D721Med (cell line): ENCODE results near the gene TPP1.

Source experiments
- DNase-seq: peaks from one replicate; pipeline ENCODE4 v3.0.0; 2011; ENCODE audit warnings: low spot score; ENCODE audit not compliant: insufficient read length
- FAIRE-seq: peaks from 2 replicates; lab custom pipeline; 2011; peaks lifted over from hg19 to GRCh38; lab: Jason Lieb, UNC
- CTCF ChIP-seq: IDR thresholded peaks from 2 replicates; pipeline ENCODE4 v1.5.1; 2012; ENCODE audit warnings: mild to moderate bottlenecking, control low read depth; ENCODE audit not compliant: insufficient read depth; ENCODE audit errors: missing control alignments

Gene TPP1

GRCh38 chr11:6658647-6659046 lies 39.4 kb upstream of the TPP1 start:
- no peak for FAIRE-seq
- no peak for TF ChIP-seq CTCF
- DNase-seq, result no peak

- no peak for FAIRE-seq
- DNase-seq, result no peak
- no peak for TF ChIP-seq CTCF
Observed at GRCh38 chr11:6657346-6657745, 38.1 kb upstream of the TPP1 start.

- DNase-seq (no peak), FAIRE-seq (no peak)
- no peak for TF ChIP-seq CTCF
Observed at GRCh38 chr11:6656936-6657335, 37.7 kb upstream of the TPP1 start.

- FAIRE-seq (no peak), DNase-seq (no peak)
- no peak for TF ChIP-seq CTCF
Observed at GRCh38 chr11:6656584-6656915, 37.3 kb upstream of the TPP1 start.

- DNase-seq, result peak; percentile 22
- FAIRE-seq, result no peak
- no peak for TF ChIP-seq CTCF
Observed at GRCh38 chr11:6655790-6656583, 36.8 kb upstream of the TPP1 start, which contains the start of gene DCHS1. Gene DCHS1, minus strand, starts transcription at chr11:6655809. Its CDS starts 14,196 bp downstream, at chr11:6641613.

- FAIRE-seq, result no peak
- no peak for DNase-seq
- TF ChIP-seq CTCF, result no peak
Observed at GRCh38 chr11:6655020-6655789, 36.0 kb upstream of the TPP1 start.
